Measurements from ENCODE around the gene FADS2. TPM values are rescaled to one million over a fixed set of nuclear protein-coding genes. Genes with fewer than 3 reads are reported as not detected.

FADS2 gene
- total RNA-seq, 1 experiment from 2014 or later: 423 TPM

- TF ChIP-seq ELF4 (CRISPR knock-in tag; IDR thresholded peaks at IDR 0.05; ENCODE audit: low read depth) (no peak), E2F5 (CRISPR knock-in tag; IDR thresholded peaks at IDR 0.05) (peak; percentile 63; the same call in 1 of the 2 replicates), FOXK1 (CRISPR knock-in tag; IDR thresholded peaks at IDR 0.05) (peak; percentile 30; the same call in 1 of the 2 replicates), FOXP4 (CRISPR knock-in tag; IDR thresholded peaks at IDR 0.05) (peak; percentile 60; the same call in 1 of the 2 replicates), ZNF263 (CRISPR knock-in tag; IDR thresholded peaks at IDR 0.05; ENCODE audit: low read depth) (no peak), ETV6 (CRISPR knock-in tag; IDR thresholded peaks at IDR 0.05) (0 out of 2 replicates have a peak, but pooled peaks have one; percentile 62), CREM (CRISPR knock-in tag; IDR thresholded peaks at IDR 0.05) (peak; percentile 45; the same call in 1 of the 2 replicates)
Measured at GRCh38 chr11:61891331-61892084, 63.4 kb downstream of the FADS2 start, which contains the start of gene FADS3 (continued).

GRCh38 chr11:61892085-61892370 lies 63.9 kb downstream of the FADS2 start:
- peak; percentile 23 for ATAC-seq
- CTCF ChIA-PET: interaction anchor here (0.7 to 2.5 kb wide), 7 partner anchors 55 to 232 kb away, joined by 3 to 13 read pairs (median 5); partner anchors contain the start of genes BEST1 and INCENP
- POLR2A ChIA-PET: interaction anchor here (1.2 kb wide), 1 partner anchor 77 kb away, joined by 3 read pairs; no protein-coding TSS in a partner anchor
- Mint-ChIP-seq H3K36me3 (no peaks in the 10 kb centered on the region), H3K27me3 (ENCODE audit: low read depth) (0 out of 2 replicates have a peak, but pooled peaks cover 4% of the 10 kb centered on the region), H3K4me3 (peak overlapping the region; percentile 58), H3K4me1 (peaks cover 7% of the 10 kb centered on the region), H3K9me3 (no peaks in the 10 kb centered on the region; the same call in 1 of the 2 replicates), H3K27ac (no peak overlapping the region)
- TF ChIP-seq ZNF423 (CRISPR knock-in tag; IDR thresholded peaks at IDR 0.05) (no peak), ZNF232 (CRISPR knock-in tag; IDR thresholded peaks at IDR 0.05) (peak; percentile 69)
- no peak for DNase-seq (ENCODE audit: low spot score)

- Mint-ChIP-seq H3K36me3 (no peaks in the 10 kb centered on the region), H3K27ac (no peak overlapping the region), H3K27me3 (ENCODE audit: low read depth) (0 out of 2 replicates have a peak, but pooled peaks cover 4% of the 10 kb centered on the region), H3K4me1 (peaks cover 6% of the 10 kb centered on the region), H3K4me3 (no peak overlapping the region), H3K9me3 (no peaks in the 10 kb centered on the region)
- CTCF ChIA-PET: interaction anchor here (1.9 to 2.3 kb wide), 2 partner anchors 54 to 214 kb away, joined by 7 to 13 read pairs; no protein-coding TSS in a partner anchor
- POLR2A ChIA-PET: no interaction called here
- no peak for TF ChIP-seq E2F4 (CRISPR knock-in tag; IDR thresholded peaks at IDR 0.05; ENCODE audit: borderline replicate concordance, low read depth)
- no peak for TF ChIP-seq EMX1 (CRISPR knock-in tag; IDR thresholded peaks at IDR 0.05)
- TF ChIP-seq ATF6 (CRISPR knock-in tag; IDR thresholded peaks at IDR 0.05): no peak
- no peak for TF ChIP-seq TEAD1 (CRISPR knock-in tag; IDR thresholded peaks at IDR 0.05)
- TF ChIP-seq SMAD3 (CRISPR knock-in tag; IDR thresholded peaks at IDR 0.05; ENCODE audit: borderline replicate concordance): no peak
- DNase-seq (ENCODE audit: low spot score) (no peak), ATAC-seq (no peak)
Measured at GRCh38 chr11:61893981-61894380, 65.9 kb downstream of the FADS2 start.

Measured in WTC11 (cell line).